GM18870 (cell line): ENCODE data around the gene KCNQ1.

Source experiments
- ATAC-seq: cut with Tn5 transposase; IDR thresholded peaks from one replicate; pipeline ENCODE4 v1.9.1; 2021; ENCODE audit warnings: moderate library complexity; ENCODE audit not compliant: unreplicated experiment

Gene KCNQ1

DNA sequence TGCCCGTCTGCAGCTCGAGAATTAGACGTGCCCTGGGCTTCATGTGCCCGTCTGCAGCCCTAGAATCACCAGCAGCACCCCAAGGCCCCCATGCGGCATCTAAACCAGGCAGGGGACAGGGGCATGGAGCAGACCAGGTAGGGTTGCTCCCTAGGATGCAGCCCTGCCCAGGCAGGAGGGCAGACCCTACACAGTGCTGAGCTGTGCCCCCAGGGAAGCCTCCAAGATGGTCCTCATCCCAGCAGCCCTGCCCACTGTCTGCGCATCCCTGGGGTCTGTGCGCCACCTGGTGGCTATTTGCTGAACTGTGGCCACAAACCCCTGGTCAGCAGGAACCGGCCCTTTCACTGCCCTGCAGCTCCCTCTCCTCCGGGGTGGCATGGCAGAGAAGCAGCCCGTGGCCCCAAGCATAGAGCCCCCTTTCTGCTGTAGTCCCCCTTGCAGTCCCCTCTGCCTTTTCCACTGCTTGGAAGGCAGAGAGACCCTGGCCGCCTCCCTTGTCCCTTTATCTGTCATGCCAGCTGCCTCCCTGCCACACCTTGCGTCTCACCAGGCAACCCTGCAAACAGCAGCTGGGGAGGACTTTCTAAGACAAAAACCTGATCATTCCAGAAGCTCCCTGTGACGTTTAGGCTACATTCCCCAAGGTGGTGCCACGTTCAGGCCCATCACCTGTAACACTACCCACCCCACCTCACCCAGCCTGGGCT is 86.6 kb downstream of the KCNQ1 start:
- no peak for ATAC-seq

DNA sequence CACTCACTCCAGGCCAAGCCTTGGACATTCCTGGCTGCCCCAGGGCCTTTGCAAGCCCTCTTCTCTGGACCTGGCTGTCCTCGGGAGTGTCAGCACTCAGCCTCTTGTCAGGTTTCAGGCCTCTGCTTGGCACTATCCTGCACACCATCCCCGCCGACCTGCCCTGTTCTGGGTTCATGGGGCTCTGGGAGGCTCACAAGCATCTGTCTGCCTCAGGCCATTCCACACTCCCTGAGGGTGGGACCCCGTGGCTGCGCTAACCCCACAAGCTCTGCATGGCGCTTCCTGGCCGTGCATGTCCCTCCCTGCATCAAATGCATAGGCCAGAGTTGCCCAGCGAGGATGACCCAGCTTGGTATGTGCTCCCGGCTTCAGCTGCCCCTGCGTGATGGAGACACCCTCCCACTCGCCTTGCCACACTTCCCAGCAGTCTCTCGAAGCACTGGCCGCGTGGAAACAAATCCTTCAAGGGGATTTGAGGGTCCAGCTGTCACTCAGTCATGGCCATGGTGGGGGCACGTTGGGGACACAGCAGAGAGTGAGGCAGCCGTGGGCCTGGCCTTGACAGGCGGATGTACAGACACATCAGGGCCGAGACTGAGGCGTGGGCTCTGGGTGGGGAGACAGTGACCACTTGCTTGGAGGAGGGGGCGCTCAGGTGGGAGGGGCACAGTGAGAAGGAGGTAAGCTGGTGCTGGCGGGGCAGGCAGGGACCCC is 87.3 kb downstream of the KCNQ1 start:
- no peak for ATAC-seq

GRCh38 chr11:2532704-2533586 is 88.1 kb downstream of the KCNQ1 start:
- no peak for ATAC-seq

- ATAC-seq = no peak
Measured at GRCh38 chr11:2533587-2534133, 88.9 kb downstream of the KCNQ1 start.

- no peak for ATAC-seq
Measured at GRCh38 chr11:2534134-2534956, 89.5 kb downstream of the KCNQ1 start.

DNA sequence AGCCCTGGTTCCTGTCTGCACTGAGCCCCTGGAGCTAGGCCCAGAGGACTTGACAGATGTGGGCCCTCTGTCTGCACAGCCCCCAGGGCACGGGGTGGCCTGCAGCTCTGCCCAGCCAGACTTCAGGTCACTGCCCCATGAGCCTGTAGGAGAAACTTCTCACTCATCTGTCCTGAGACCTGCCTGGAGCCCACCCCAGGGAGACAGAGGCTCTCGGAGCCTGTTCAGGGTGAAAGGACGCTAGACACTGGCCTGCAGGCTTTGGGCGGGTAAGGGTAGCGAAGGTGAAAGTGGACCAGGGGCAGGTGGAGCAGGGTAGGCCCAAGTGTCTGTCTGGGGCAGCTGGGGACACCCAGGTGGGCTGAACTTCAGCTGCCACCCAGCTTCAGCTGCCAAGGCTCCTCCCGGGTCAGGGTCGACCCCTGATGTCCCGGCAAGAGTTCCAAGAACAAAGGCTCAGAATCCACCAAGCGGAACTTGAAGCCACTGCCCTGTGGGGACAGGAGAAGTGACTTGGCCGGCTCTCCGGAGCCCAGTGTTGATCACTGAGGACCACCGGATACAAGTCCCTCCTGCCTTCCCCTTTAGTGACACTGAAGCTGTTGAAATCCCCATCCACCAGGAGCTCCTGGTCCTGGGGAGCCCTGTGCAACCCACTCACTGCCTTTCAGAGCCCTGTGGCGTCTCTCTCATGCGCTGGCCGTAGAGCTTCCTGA is 90.3 kb downstream of the KCNQ1 start:
- ATAC-seq = no peak

DNA sequence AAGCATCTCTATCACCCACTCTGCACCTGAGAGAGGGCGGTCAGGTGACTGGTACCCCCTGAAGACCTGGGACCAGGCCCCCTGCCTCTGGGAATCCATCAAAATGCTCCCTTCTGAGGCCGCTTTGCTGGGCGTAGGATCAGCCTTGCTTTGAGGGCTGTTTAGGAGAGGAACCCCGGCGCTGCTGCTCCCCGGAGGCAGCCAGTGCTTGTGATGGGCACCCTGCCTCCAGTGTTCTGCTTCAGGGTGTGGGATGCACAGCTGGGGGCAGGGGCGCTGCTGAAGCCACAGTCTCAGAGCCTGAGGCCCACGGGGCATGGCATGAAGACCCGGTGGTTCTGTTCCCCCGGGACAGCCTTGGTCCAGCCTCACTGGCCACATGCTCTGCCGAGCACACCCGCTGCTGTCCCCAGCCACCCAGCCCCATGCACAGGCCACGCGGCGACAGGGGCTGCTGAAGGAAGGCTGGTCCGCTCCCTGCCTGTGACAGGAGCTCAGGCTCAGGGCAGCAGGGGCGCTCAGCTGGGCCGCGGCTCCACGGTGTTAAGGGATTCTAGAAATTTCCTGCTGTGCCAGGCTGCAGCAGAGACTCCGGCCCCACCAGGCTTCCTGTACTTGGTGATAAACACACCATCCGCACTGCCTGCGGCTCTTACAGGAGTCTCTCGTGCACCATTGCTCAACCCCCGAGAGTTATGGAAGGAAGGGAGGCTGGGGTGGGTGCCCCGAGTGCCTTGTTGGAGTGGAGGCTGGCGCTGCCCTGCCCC is 91.0 kb downstream of the KCNQ1 start:
- ATAC-seq = no peak

- no peak for ATAC-seq
Measured at GRCh38 chr11:2536440-2536989, 91.7 kb downstream of the KCNQ1 start.

DNA sequence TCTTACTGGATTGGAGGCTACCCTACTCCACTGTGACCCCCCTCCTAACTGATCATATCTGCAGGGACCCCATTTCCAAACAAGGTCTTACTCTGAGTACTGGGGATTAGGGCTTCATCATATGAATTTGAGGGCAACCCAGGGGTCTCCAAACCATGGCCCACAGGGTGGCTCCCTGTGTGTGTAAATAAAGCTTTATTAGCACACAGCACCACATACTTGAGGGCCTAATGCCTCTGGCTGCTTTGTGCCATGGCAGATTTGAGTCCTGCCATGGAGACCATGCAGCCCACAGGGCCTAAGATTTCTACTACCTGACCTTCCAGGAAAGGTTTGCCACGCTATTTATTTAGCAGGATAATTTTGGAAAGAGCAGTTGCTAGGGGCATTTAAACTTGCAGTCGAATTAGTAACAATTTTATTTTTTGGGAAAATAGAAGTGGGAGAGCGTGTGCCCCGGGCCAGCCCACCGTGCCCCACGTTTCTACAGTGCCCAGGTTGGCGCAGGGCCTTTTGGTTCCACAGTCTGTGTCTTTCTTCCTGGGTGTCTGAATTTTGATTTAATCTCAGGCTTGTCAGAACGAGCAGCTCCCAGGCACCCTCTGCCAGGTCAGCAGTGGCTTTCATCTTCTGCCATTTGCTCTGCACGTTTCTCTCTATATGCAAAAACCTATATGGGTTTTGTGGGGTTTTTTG is 92.3 kb downstream of the KCNQ1 start:
- ATAC-seq = no peak

DNA sequence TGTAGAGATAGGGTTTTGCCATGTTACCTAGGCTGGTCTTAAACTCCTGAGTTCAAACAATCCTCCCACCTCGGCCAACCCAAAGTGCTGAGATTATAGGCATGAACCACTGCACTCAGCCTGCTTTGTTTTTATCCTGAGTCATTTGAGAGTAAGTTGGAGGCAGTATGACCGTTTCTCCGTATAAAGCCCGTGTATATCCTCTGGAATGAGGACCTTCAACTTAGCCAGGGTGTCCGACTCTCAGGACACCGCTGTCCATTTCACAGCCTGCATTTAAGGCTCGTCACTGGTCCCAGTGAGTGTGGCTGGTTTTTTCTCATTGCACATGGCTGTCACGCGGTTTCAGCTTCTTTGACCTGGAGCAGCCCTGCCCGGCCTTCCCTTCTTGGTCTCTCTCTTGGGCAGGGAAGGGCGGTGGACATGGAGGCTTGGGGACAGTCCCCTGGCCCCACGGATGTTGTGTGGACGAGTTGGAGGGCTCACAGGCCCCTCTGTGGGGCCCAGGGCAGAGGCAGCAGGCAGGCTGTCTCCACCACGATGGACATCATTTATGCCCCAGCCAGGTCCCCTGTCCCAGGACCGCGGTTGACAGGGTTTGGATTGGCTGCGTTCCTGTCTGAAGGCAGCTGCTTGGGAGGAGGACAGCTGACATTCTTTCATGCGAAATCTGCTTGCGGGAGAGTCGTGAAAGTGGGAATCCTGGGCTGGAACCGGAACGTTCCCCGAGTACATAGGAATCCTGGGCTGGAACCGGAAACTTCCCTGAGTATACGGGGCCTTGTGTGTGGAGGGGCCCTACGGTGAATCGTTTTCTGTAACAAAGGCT is 93.3 kb downstream of the KCNQ1 start:
- ATAC-seq = no peak

DNA sequence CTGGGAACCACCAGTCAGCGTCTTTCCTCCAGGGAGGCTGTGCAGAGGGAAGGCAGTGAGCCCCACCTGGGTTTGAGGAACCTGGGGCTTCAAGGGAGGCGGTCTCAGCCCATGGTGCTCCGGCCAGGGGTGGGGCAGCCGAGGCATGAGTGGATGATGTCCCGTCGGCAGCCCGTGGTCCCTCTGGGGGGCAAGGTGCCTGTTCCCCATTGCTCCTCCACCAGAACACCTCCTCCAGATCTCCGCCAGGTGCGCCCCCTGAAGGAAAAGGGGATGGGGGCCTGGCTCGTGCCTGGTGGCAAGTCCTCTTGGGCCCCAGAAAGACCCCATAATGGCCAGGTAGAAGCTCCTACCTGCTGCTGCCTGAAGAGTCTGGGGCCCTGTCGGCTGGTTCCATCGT is 94.1 kb downstream of the KCNQ1 start:
- no peak for ATAC-seq

- ATAC-seq = no peak
Measured at GRCh38 chr11:2539371-2540222, 94.8 kb downstream of the KCNQ1 start.

GRCh38 chr11:2540223-2540991 is 95.6 kb downstream of the KCNQ1 start:
- no peak for ATAC-seq

- ATAC-seq = no peak
Measured at GRCh38 chr11:2540992-2541680, 96.3 kb downstream of the KCNQ1 start.

DNA sequence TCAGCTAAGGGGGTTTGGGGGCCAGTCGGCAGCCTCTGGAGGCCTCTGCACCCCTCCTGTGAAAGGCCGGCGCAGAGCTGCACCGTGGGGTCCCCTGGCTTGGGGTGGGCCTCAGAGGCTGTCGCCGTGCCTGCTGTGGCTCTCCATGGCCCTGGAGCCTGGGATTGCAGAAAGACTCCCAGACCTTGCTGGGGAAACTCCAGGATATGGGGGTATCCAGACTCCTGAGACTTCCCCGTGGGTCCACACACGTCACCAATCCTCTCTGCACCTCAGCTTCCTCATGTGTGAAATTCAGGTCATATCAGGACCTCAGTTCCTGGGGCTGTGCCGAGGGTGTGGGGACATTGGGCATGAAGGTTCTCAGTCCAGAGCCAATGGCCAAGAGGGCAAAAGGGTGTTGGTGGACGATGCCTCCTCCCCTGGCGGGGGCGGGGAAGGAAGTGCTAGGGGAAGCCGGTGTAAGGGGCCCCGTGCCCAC is 97.1 kb downstream of the KCNQ1 start:
- ATAC-seq = no peak
